Hematopoietic multipotent progenitor cell treated with erythropoietin and hydrocortisone succinate and interleukin-3 and kit ligand, for 4 days (in vitro differentiated cells): Measurements from ENCODE around the gene UTRN.

Experiments used
- DNase-seq: peaks from one replicate; pipeline ENCODE4 v3.0.0-alpha.2; 2015

Gene UTRN

GRCh38 chr6:144314562-144314961 lies 29.4 kb downstream of the UTRN start:
- no peak for DNase-seq

DNA sequence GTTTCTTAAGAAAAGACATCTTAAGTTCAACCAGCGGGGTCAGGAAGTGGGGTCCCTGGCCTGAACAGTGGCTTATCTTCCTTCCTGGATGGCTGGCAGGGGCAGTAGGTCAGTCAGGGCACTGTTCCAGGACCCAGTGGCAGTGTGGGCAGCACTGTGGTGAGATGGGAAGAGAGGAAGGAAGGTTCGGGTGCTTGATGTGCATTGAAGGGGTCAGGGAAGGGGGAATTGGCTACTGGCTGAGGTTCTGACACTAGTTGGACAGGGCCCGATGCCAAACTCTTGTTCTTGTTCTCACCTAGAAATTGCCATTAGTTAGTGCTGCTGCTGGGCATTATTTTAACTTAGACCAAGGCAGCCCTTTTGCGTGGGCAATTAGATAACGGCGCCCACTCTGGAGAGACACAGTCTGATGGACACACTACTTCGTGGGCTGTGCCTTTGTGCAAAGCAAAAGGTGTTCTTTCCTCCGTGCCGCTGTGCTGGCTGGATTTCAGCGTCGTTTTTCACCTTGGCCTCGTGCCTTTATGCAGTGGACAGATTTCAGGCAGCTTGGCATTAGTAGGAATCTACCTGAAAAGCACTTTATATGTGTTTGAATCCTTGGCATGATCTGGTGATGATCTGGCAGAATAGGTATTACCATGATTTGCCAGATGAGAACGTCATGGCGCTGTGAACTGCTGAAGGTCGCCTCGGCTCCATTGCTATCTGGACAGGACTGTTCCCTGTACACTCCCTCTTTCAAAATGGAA lies 30.3 kb downstream of the UTRN start:
- DNase-seq = peak; percentile 36

- DNase-seq = no peak
Measured at GRCh38 chr6:144315981-144316861, 31.1 kb downstream of the UTRN start.

DNA sequence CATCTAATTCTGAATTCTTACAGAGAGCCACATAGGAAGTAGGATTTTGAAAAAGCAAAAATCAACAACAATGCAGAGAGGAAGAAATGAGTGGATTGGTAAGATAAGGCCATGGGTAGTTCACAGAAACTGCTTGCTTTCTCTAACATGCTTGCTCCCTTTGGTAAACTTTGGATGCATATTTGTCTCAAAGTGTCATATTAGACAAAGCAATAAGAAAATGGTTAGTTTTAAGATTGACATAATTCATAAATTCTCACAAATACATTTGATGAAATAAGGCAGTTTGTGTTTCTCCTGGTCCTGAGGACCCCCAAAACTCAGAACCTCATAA lies 31.7 kb downstream of the UTRN start:
- peak; percentile 53 for DNase-seq

GRCh38 chr6:144317736-144318135 lies 32.6 kb downstream of the UTRN start:
- DNase-seq = no peak

DNA sequence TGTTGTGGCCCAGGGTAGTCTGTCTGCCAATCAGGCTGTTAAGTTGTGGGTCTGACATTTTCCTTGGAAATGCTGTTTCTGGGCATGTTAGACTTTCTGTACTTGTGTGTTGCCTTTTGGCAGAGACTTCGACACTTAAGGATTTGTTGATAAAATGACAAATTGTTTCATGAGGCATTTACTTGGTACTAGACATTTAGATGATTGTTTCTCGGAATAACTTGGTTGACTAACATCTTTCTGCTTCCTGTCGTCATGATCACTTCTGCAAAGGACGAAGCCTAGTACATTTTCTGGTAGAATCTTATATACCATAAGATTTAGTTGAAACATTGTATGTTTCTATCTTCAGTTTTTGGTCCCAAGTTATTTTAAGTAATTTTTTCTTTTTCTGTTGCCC lies 34.1 kb downstream of the UTRN start:
- DNase-seq = peak; percentile 40

DNA sequence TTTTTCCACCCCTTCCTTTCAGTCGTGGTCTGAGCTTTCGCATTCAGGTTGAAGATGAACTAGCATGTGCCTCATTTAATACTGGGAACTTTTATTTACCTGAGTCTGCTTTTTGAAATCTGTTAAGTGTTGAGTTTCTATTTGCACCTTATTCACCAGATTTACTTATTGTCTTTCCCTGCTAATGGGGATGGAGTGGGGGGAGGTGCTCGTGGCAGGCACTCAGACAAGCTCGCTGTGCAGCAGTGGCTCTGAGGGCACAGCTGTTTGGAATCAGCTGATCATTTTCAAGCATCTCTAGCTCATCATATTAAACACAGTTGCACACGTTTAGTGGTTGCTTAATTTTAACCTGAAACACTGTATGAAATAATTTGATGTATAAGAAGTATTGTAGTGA lies 35.6 kb downstream of the UTRN start:
- DNase-seq = no peak

GRCh38 chr6:144321839-144322591 lies 36.9 kb downstream of the UTRN start:
- DNase-seq = no peak

GRCh38 chr6:144325232-144325631 lies 40.1 kb downstream of the UTRN start:
- no peak for DNase-seq

GRCh38 chr6:144326393-144326792 lies 41.3 kb downstream of the UTRN start:
- no peak for DNase-seq

GRCh38 chr6:144327081-144327480 lies 41.9 kb downstream of the UTRN start:
- DNase-seq = no peak

DNA sequence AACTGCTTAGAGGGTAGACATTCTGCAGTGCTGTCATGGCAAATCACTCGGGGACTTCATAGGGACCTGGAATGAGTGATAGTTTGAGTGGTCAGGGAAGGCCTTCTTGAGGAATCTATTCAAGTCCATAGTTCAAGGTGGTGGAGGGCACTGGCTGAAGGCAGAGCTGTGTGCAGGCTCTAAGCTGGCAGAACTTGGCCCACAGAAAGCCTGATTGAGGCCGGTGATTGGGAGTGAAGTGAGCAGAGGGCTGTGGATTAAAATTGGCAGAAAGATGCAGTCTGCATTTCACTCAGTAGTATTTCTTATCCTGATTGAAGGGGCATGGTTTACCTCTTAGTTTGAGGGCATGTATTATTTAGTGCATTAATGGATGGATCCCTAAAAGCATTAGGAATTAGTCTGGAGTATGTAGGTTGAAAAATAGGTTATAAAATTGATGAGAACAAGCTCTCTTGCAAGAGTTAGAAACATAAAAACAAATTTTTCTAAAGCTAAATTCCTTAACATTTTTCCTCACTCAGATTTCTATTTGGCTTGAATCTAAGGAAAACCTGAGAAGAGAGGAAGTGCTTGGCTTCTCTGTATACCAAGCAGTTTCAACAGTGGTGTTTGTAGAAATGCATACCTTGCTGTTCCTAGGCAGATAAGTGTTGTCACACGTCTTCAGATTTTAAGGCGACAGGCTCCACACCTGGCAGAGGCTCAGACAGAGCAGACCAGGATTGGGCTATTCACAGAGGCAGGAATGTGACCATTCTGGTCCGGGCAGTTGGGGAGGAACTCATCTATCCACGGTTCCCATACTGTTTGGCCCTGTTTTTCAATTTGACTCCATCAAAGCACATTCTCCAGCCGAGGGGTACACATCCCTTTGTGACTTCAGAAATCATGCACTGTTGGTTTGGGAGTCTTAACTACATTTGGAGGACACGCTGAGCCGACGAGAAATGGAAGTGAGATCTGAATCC lies 45.2 kb downstream of the UTRN start:
- DNase-seq = no peak

GRCh38 chr6:144331491-144331969 lies 46.4 kb downstream of the UTRN start:
- DNase-seq = no peak

DNA sequence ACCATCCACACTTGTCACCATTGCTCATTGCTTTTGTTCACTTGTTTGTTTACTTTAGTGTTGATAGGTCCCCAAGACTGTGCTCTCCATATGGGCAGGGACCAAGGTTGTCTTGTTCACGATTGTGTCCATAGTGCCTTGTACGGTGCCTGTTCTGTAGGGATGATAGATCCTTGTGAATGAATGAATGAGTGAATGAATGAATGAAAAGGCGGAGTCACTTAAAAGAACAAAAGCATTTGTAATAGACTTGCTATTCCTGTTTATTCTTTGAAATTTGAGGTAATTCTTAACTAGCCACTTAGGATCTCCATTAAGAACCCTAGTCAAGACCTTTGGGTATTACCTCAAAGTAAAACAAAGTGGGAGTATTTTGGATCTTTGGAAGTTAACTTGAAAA lies 47.0 kb downstream of the UTRN start:
- DNase-seq = no peak

DNA sequence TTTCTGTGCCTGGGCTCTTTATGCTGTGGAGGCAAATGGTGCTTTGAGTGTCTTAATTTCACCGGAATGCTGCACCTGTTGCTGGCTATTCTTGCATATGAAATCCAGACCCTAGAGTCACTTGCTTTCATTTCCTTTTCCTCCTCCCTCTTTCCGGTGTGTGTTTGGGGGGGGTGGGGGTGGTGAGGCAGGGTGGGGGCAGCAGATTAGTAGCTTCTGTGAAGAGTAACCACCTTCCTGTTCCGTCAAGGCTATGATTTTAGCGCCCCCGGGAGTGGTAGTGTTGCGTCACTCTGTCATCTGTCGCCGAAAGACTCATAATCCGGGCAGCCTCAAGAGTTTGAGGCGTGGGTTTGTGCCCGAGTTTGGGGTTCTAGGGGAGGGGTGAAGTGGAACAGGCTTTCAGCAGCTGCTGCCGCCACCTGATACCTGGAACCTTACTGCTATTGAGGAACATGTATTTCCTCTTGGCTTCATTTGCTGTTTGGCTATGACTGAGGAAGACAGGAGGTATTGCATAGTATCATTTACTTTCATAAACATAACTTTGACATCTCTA lies 49.1 kb downstream of the UTRN start:
- DNase-seq = peak; percentile 80
